GM21619 (cell line): Measurements from ENCODE around the gene DYNLT2B.
"Not testable (repeated sequence)": the region's sequence is repeated elsewhere in the genome, so short reads cannot be mapped to it uniquely, and the experiment has no call there.

Experiments used
- ATAC-seq: cut with Tn5 transposase; IDR thresholded peaks from one replicate; pipeline ENCODE4 v1.9.1; 2021; ENCODE audit not compliant: unreplicated experiment

Gene DYNLT2B

DNA sequence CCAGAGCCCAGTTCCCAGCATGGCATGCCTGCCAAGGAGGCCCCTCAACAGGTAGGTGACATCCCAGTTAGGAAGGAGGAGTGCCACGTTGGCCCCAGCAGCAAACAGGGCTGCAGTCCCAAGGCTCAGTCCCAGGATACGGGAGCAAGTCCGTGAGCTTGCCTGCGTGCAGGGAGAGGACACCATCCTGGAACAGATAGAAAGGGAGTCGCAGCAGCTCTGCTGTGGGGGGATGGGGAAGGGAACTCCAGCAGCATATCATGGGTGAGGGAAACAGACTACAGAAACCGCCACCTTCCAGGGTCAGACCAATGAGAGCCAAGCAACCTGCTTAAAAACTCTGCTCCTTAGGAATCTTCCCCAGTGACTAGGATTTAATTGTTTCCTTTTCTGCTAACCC, 9.4 kb upstream of the DYNLT2B start:
- ATAC-seq = no peak

GRCh38 chr3:196326936-196327335, 8.9 kb upstream of the DYNLT2B start:
- no peak for ATAC-seq

DNA sequence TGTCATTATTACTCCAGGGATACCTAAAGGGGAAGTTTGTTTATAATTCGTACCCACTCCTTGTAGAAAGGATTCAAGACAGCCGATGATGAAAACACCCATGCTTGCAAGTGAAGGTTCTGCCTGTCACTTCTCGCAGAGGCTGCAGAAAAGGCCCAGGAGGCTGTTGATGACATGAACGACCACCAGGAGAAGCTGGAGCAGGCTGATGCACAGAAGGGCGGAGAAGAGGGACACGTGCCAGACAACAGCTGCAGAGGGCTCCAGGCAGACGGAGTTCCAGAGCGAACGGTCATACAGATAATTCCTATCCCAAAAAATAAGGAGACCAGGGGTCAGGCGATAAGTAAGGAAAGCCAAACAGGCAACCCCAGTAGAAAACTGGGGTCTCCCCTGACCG, 5.7 kb upstream of the DYNLT2B start:
- ATAC-seq = no peak

GRCh38 chr3:196323016-196323415, 5.0 kb upstream of the DYNLT2B start:
- ATAC-seq = no peak

DNA sequence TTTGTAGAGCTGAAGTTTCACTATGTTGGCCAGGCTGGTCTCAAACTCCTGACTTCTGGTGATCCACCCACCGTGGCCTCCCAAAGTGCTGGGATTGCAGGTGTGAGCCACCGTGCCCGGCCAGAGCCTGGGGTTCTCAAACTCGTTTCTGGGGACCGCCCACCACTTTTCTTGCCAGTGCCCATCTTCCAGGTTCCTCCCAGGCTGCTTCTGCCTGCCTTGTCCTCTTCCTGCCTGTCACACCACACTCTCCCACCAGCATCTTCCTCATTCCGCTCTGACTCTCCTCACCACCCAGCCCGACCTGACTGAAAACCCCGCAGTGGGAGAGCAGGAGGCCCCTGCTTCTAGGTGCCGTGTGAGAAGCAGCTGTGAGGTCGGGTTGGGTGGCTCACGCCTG, 3.1 kb upstream of the DYNLT2B start:
- no peak for ATAC-seq

GRCh38 chr3:196320137-196320536, 2.1 kb upstream of the DYNLT2B start:
- ATAC-seq = no peak

DNA sequence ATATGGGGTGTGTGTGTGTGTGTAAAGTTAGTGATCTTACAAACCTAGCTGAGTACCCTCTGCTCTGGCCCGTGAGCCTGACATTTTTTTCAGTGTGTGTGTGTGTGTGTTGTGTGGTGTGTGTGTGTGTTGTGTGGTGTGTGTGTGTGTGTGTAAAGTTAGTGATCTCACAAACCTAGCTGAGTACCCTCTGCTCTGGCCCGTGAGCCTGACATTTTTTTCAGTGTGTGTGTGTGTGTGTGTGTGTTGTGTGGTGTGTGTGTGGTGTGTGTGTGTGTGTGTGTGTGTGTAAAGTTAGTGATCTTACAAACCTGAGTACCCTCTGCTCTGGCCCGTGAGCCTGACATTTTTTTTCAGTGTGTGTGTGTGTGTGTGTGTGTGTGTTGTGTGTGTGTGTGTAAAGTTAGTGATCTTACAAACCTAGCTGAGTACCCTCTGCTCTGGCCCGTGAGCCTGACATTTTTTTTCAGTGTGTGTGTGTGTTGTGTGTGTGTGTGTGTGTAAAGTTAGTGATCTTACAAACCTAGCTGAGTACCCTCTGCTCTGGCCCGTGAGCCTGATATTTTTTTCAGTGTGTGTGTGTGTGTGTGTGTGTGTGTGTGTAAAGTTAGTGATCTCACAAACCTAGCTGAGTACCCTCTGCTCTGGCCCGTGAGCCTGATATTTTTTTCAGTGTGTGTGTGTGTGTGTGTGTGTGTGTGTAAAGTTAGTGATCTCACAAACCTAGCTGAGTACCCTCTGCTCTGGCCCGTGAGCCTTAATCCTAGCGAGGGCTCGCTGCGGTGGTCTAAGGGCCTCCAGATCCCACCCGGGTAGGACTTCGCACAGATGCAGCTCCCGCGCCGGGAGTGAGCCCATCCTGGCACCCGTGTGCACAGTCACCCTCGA, 997 bp downstream of the DYNLT2B start:
- not testable (repeated sequence) for ATAC-seq

GRCh38 chr3:196315821-196316220, 2.2 kb downstream of the DYNLT2B start:
- no peak for ATAC-seq

- no peak for ATAC-seq
These were observed 3.4 kb downstream of the DYNLT2B start for GRCh38 chr3:196314597-196314996.

GRCh38 chr3:196314086-196314485, 4.0 kb downstream of the DYNLT2B start:
- ATAC-seq = not testable (repeated sequence)

- not testable (repeated sequence) for ATAC-seq
These were observed 15.1 kb downstream of the DYNLT2B start for GRCh38 chr3:196302960-196303359.

- not testable (repeated sequence) for ATAC-seq
These were observed 15.5 kb downstream of the DYNLT2B start for GRCh38 chr3:196302551-196302950.

DNA sequence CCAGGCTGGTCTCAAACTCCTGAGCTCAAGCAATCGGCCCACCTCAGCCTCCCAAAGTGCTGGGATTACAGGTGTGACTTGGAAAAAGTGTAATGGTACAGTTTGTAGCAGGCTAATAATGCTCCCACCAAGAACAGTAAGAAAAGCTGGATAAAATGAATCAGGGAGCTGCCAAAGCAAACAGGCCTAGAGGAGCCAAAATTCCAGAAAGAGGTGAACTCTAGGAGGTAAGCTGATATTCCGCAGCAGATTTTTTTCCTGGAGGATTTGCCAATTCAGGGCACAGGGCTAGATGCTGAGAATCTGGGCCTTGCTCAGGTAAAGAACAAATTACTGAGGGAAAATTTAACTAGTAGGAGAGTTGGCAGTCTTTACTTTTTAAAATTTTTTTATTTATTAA, 19.5 kb downstream of the DYNLT2B start:
- no peak for ATAC-seq

GRCh38 chr3:196292286-196292923, 25.6 kb downstream of the DYNLT2B start:
- peak; percentile 36 for ATAC-seq

GRCh38 chr3:196288141-196288460, 29.9 kb downstream of the DYNLT2B start:
- peak; percentile 22 for ATAC-seq

DNA sequence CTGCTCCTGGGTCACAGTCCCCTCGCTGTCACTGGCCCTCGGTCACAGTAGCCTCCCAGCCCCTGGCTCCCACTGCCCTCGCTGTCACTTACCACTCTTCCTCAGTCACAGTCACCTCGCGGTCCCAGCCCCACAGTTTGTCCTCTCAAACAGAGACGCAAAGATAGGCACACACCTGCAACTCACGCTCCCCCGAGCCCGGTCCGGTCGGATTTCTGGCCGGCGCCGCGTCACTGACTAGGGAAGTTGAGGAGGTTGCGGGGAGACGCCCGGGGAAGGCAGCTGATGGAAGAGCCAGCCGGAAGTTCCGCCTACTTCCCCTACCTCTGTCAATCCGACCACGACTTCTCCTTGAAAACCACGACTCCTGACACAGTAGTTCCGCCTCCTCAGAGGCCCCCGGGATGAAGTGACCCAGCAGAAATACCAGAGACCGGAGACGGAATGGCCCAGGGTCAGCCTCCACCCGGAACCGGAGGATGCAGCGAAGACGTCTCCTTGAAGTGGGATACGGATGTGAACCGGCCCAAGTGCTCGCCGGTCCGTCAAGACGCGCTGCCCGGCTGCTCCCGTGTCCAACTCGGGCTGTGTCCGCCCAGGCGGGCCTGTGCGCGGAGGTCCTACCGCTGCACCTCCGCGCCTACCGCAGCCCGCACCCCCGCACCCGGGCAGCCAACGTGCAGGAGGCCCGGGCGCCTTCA, 30.4 kb downstream of the DYNLT2B start, which contains the start of gene PCYT1A:
Gene PCYT1A, minus strand, starts transcription at position 287 of the 701 bp plus-strand sequence. CDS start 17,195 bp downstream, outside the sequence.
- ATAC-seq = peak; percentile 74

DNA sequence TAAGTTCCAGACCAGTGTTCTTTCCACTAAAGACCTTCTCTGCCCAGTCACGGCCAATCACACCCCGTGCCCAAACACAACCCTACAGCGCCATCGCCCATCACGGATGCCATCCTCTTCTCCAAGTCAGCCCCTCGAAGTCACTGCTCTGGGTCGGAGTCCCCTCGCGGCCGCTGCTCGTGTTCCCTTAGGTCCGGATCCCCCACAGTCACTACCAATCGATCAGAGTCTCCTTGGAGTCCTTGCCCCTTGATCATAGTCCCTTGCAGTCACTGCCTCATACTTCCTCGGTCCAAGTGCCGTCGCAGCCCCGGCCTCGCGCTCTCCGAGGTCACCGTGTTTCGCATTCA, 31.0 kb downstream of the DYNLT2B start:
- ATAC-seq = peak; percentile 21

DNA sequence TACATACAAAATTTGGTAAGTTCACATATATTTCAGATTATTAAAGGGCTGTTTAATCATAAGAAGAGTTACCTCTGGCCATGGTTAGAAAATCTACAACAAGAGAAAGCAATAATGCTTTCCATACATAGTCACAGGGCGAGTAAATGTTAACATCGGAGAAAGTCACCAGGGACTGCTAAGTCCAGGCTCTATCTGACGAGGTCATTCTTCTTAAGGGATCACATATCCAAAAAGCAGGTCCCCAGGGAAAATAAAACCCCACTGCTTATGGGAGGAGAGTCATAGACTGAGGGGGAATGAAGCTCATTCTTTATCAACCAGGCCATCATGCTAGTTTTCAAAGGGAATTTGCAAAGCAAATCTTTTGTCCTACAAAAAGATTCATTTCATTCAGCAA, 33.6 kb downstream of the DYNLT2B start:
- ATAC-seq = no peak

- ATAC-seq = no peak
These were observed 36.1 kb downstream of the DYNLT2B start for GRCh38 chr3:196281962-196282361.

GRCh38 chr3:196280689-196281440, 37.2 kb downstream of the DYNLT2B start:
- ATAC-seq = peak; percentile 60

GRCh38 chr3:196275126-196275525, 42.9 kb downstream of the DYNLT2B start:
- no peak for ATAC-seq
